Osteoblast (primary cell): ENCODE data around the gene FAAP100. TPM values are rescaled to one million over a fixed set of nuclear protein-coding genes. Genes with fewer than 3 reads are reported as not detected.
A peak's percentile ranks its signal among the peaks of the same experiment; 100 is the strongest.

Experiments
- DNase-seq: peaks from one replicate; pipeline ENCODE4 v3.0.0; 2011; ENCODE audit warnings: low spot score, mixed read lengths; ENCODE audit not compliant: insufficient read length; ENCODE audit errors: missing footprints
- H2AFZ ChIP-seq: 2 replicates; pipeline ENCODE4 v1.6.0; 2011; ENCODE audit warnings: mild to moderate bottlenecking, low read length
- H3K27ac ChIP-seq: 2 replicates; pipeline ENCODE4 v1.5.1; 2011; ENCODE audit warnings: mild to moderate bottlenecking, low read depth, low read length, moderate library complexity
- H3K27me3 ChIP-seq: 2 replicates; pipeline ENCODE4 v1.6.0; 2012; ENCODE audit warnings: mild to moderate bottlenecking, control low read depth, inconsistent platforms, low read length, moderate library complexity; ENCODE audit not compliant: insufficient read depth
- H3K36me3 ChIP-seq: 2 replicates; pipeline ENCODE4 v1.5.1; 2011; ENCODE audit warnings: mild to moderate bottlenecking, low read length, control low read depth, moderate library complexity; ENCODE audit not compliant: insufficient read depth
- H3K4me1 ChIP-seq: 2 replicates; pipeline ENCODE4 v1.5.1; 2011; ENCODE audit warnings: mild to moderate bottlenecking, low read length, control low read depth, moderate library complexity; ENCODE audit not compliant: insufficient read depth
- H3K4me2 ChIP-seq: 2 replicates; pipeline ENCODE4 v1.6.0; 2011; ENCODE audit warnings: mild to moderate bottlenecking, low read length; ENCODE audit not compliant: insufficient read depth
- H3K4me3 ChIP-seq: fragments of 200-600 bp; sonication (generic); 3 replicates; pipeline ENCODE4 v1.5.1; 2012; ENCODE audit warnings: mild to moderate bottlenecking, low read length, inconsistent platforms; ENCODE audit not compliant: insufficient read depth
- H3K79me2 ChIP-seq: 2 replicates; pipeline ENCODE4 v1.6.0; 2012; ENCODE audit warnings: mild to moderate bottlenecking, low read length, control low read depth, inconsistent platforms; ENCODE audit not compliant: insufficient read depth
- H3K9me3 ChIP-seq: 2 replicates; pipeline ENCODE4 v1.5.1; 2011; ENCODE audit warnings: low read depth, low read length, control low read depth
- H4K20me1 ChIP-seq: 2 replicates; pipeline ENCODE4 v1.6.0; 2012; ENCODE audit warnings: mild to moderate bottlenecking, low read length, control low read depth; ENCODE audit not compliant: insufficient read depth
- CTCF ChIP-seq: IDR thresholded peaks from 2 replicates; pipeline ENCODE4 v1.5.1; 2011; ENCODE audit warnings: mild to moderate bottlenecking, low read depth, low read length, moderate library complexity; ENCODE audit errors: extremely low read depth
- total RNA-seq: library from RNA; depleted of rRNA; stranded (reverse); fragments of >200 nt; gene quantifications from 2 replicates; pipeline ENCODE4 v1.2.3, GENCODE V29; 2012

Gene FAAP100
- total RNA-seq, 1 donor, result 44.5 TPM

GRCh38 chr17:81579298-81579697 is 27.1 kb upstream of the FAAP100 start:
- Histone ChIP-seq H3K9me3 (no peaks in the 10 kb centered on the region), H3K4me3 (no peak overlapping the region), H3K27me3 (no peaks in the 10 kb centered on the region), H3K4me1 (peaks cover 73% of the 10 kb centered on the region), H3K79me2 (peaks cover 64% of the 10 kb centered on the region), H4K20me1 (no peaks in the 10 kb centered on the region), H3K36me3 (peaks cover 35% of the 10 kb centered on the region), H3K27ac (peak overlapping the region; percentile 88), H2AFZ (no peak overlapping the region), H3K4me2 (peak overlapping the region; percentile 62)
- DNase-seq, result no peak
- TF ChIP-seq CTCF, result no peak

- Histone ChIP-seq H2AFZ (no peak overlapping the region), H3K4me2 (no peak overlapping the region), H3K4me3 (no peak overlapping the region), H3K27me3 (no peaks in the 10 kb centered on the region), H3K4me1 (peaks cover 67% of the 10 kb centered on the region), H4K20me1 (no peaks in the 10 kb centered on the region), H3K9me3 (no peaks in the 10 kb centered on the region), H3K36me3 (peaks cover 36% of the 10 kb centered on the region), H3K27ac (peak overlapping the region; percentile 85), H3K79me2 (peaks cover 70% of the 10 kb centered on the region)
- no peak for TF ChIP-seq CTCF
- DNase-seq, result no peak
Measured at GRCh38 chr17:81578561-81579225, 26.5 kb upstream of the FAAP100 start.

GRCh38 chr17:81578038-81578441 is 25.9 kb upstream of the FAAP100 start:
- Histone ChIP-seq H3K9me3 (no peaks in the 10 kb centered on the region), H3K4me3 (peak overlapping the region; percentile 8), H2AFZ (no peak overlapping the region), H3K36me3 (peaks cover 39% of the 10 kb centered on the region), H4K20me1 (no peaks in the 10 kb centered on the region), H3K27me3 (no peaks in the 10 kb centered on the region), H3K27ac (peak overlapping the region; percentile 85), H3K4me1 (peaks cover 61% of the 10 kb centered on the region), H3K4me2 (no peak overlapping the region), H3K79me2 (peaks cover 76% of the 10 kb centered on the region)
- no peak for TF ChIP-seq CTCF
- no peak for DNase-seq

- Histone ChIP-seq H3K27me3 (no peaks in the 10 kb centered on the region), H3K9me3 (no peaks in the 10 kb centered on the region), H3K4me2 (no peak overlapping the region), H3K27ac (peak overlapping the region; percentile 85), H3K36me3 (peaks cover 43% of the 10 kb centered on the region), H2AFZ (no peak overlapping the region), H3K79me2 (peaks cover 80% of the 10 kb centered on the region), H3K4me1 (peaks cover 55% of the 10 kb centered on the region), H3K4me3 (peak overlapping the region; percentile 8), H4K20me1 (no peaks in the 10 kb centered on the region)
- no peak for DNase-seq
- no peak for TF ChIP-seq CTCF
Measured at GRCh38 chr17:81577278-81578000, 25.3 kb upstream of the FAAP100 start.
